ENCODE results near the gene CREB3.

Gene CREB3

GRCh38 chr9:35776018-35776417 is 43.6 kb downstream of the CREB3 start:
- H3K4me3 ChIP-seq (ENCODE audit: low read depth, low read length), result no peak overlapping the region
- TF ChIP-seq CTCF (IDR thresholded peaks at IDR 0.05; ENCODE audit: low read depth, low read length) (no peak), MYC (IDR thresholded peaks at IDR 0.05; ENCODE audit: low read depth, low read length) (no peak), MAX (IDR thresholded peaks at IDR 0.05; ENCODE audit: low read depth, low read length) (no peak), POLR2A (IDR thresholded peaks at IDR 0.05; ENCODE audit: extremely low read depth, insufficient read length) (no peak)
- no peak for DNase-seq (ENCODE audit: low read depth)

- H3K4me3 ChIP-seq (ENCODE audit: low read depth, low read length), result no peak overlapping the region
- TF ChIP-seq CTCF (IDR thresholded peaks at IDR 0.05; ENCODE audit: low read depth, low read length), result no peak
- no peak for TF ChIP-seq POLR2A (IDR thresholded peaks at IDR 0.05; ENCODE audit: extremely low read depth, insufficient read length)
- TF ChIP-seq MYC (IDR thresholded peaks at IDR 0.05; ENCODE audit: low read depth, low read length), result no peak
- no peak for TF ChIP-seq MAX (IDR thresholded peaks at IDR 0.05; ENCODE audit: low read depth, low read length)
These were observed 46.0 kb downstream of the CREB3 start for GRCh38 chr9:35778496-35778895.

GRCh38 chr9:35781066-35781465 is 48.6 kb downstream of the CREB3 start:
- DNase-seq (ENCODE audit: low read depth), result no peak
- H3K4me3 ChIP-seq (ENCODE audit: low read depth, low read length), result no peak overlapping the region
- TF ChIP-seq POLR2A (IDR thresholded peaks at IDR 0.05; ENCODE audit: extremely low read depth, insufficient read length) (no peak), MAX (IDR thresholded peaks at IDR 0.05; ENCODE audit: low read depth, low read length) (no peak), CTCF (IDR thresholded peaks at IDR 0.05; ENCODE audit: low read depth, low read length) (no peak), MYC (IDR thresholded peaks at IDR 0.05; ENCODE audit: low read depth, low read length) (no peak)

More at GRCh38 chr9:35778496-35778895, 46.0 kb downstream of the CREB3 start:
- no peak for DNase-seq (ENCODE audit: low read depth)

GRCh38 chr9:35783418-35783817 is 51.0 kb downstream of the CREB3 start:
- TF ChIP-seq CTCF (IDR thresholded peaks at IDR 0.05; ENCODE audit: low read depth, low read length) (no peak), MAX (IDR thresholded peaks at IDR 0.05; ENCODE audit: low read depth, low read length) (no peak), MYC (IDR thresholded peaks at IDR 0.05; ENCODE audit: low read depth, low read length) (no peak), POLR2A (IDR thresholded peaks at IDR 0.05; ENCODE audit: extremely low read depth, insufficient read length) (no peak)
- H3K4me3 ChIP-seq (ENCODE audit: low read depth, low read length), result no peak overlapping the region
- DNase-seq (ENCODE audit: low read depth), result no peak
